ENCODE results near the gene PI3.

Gene PI3

DNA sequence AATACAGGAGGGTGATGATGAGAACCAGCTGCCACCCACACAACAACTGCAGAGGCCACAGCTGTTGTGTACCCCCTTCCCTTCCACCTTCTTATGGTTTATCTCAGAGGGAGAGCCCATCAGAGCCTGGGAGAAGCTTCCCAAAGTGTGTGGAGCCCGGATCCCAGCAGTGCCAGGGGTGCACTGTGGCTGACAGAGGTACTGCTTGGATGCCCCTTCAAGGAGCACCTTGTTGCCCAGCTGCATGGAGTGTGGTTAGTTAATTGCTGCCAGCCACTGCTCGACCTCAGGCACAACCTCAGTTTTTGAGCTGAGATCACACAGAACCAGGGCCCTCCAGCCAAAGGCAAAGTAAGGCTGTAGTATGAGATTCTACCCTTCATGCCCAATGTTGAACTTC, 13.0 kb downstream of the PI3 start:
- TF ChIP-seq TAF1 (IDR thresholded peaks at IDR 0.05; ENCODE audit: low read depth), result no peak
- no peak for TF ChIP-seq TEAD4 (IDR thresholded peaks at IDR 0.05)
- TF ChIP-seq CREB1 (IDR thresholded peaks at IDR 0.05; ENCODE audit: low read depth), result no peak
- TF ChIP-seq, protein P1, sequence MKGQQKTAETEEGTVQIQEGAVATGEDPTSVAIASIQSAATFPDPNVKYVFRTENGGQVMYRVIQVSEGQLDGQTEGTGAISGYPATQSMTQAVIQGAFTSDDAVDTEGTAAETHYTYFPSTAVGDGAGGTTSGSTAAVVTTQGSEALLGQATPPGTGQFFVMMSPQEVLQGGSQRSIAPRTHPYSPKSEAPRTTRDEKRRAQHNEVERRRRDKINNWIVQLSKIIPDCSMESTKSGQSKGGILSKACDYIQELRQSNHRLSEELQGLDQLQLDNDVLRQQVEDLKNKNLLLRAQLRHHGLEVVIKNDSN (IDR thresholded peaks at IDR 0.05), result no peak
- TF ChIP-seq, protein P2, sequence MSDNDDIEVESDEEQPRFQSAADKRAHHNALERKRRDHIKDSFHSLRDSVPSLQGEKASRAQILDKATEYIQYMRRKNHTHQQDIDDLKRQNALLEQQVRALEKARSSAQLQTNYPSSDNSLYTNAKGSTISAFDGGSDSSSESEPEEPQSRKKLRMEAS (IDR thresholded peaks at IDR 0.05), result no peak
- no peak for TF ChIP-seq RAD21 (IDR thresholded peaks at IDR 0.05; ENCODE audit: low read depth)
- no peak for TF ChIP-seq EGR1 (IDR thresholded peaks at IDR 0.05)
- no peak for TF ChIP-seq NFIC (IDR thresholded peaks at IDR 0.05)
- no peak for TF ChIP-seq ZBTB7A (IDR thresholded peaks at IDR 0.05; ENCODE audit: low read depth)
- TF ChIP-seq FOXM1 (IDR thresholded peaks at IDR 0.05; ENCODE audit: borderline replicate concordance, low read depth), result no peak
- TF ChIP-seq EP300 (IDR thresholded peaks at IDR 0.05; ENCODE audit: borderline replicate concordance), result no peak
- TF ChIP-seq CEBPB (IDR thresholded peaks at IDR 0.05), result no peak
- TF ChIP-seq YY1 (IDR thresholded peaks at IDR 0.05; ENCODE audit: low read depth), result no peak
- no peak for TF ChIP-seq TCF12 (IDR thresholded peaks at IDR 0.05; ENCODE audit: low read depth)
- TF ChIP-seq, protein P3, sequence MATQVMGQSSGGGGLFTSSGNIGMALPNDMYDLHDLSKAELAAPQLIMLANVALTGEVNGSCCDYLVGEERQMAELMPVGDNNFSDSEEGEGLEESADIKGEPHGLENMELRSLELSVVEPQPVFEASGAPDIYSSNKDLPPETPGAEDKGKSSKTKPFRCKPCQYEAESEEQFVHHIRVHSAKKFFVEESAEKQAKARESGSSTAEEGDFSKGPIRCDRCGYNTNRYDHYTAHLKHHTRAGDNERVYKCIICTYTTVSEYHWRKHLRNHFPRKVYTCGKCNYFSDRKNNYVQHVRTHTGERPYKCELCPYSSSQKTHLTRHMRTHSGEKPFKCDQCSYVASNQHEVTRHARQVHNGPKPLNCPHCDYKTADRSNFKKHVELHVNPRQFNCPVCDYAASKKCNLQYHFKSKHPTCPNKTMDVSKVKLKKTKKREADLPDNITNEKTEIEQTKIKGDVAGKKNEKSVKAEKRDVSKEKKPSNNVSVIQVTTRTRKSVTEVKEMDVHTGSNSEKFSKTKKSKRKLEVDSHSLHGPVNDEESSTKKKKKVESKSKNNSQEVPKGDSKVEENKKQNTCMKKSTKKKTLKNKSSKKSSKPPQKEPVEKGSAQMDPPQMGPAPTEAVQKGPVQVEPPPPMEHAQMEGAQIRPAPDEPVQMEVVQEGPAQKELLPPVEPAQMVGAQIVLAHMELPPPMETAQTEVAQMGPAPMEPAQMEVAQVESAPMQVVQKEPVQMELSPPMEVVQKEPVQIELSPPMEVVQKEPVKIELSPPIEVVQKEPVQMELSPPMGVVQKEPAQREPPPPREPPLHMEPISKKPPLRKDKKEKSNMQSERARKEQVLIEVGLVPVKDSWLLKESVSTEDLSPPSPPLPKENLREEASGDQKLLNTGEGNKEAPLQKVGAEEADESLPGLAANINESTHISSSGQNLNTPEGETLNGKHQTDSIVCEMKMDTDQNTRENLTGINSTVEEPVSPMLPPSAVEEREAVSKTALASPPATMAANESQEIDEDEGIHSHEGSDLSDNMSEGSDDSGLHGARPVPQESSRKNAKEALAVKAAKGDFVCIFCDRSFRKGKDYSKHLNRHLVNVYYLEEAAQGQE (IDR thresholded peaks at IDR 0.05; ENCODE audit: low read depth), result no peak

DNA sequence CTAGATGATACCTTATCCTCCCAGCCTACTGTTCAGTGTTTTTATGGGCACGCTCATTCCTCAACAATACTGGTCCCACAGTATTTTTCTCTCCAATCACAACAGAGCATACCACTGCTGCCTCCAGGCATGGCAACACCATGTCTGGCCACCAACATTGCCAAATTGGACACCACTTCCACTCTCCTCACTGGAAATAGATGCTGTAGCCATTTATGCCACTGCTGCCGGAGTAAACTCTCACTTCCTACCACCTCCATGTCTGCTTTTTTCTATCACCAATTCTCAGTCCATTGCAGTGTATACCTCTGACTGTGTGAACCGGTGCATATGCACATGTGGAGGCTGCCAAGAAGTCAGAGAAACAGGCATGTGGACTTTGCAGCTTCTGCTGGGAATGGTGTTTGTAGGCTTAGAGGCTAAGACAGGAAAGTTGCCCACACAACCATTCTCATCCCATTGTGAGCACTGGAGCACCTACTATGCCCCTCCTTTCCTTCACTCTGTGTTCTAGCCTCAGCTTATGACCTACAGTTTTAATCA, 14.4 kb downstream of the PI3 start:
- TF ChIP-seq, protein P3 (IDR thresholded peaks at IDR 0.05; ENCODE audit: low read depth), result no peak
- no peak for TF ChIP-seq TAF1 (IDR thresholded peaks at IDR 0.05; ENCODE audit: low read depth)
- TF ChIP-seq CREB1 (IDR thresholded peaks at IDR 0.05; ENCODE audit: low read depth), result no peak
- TF ChIP-seq YY1 (IDR thresholded peaks at IDR 0.05; ENCODE audit: low read depth), result no peak
- TF ChIP-seq FOXM1 (IDR thresholded peaks at IDR 0.05; ENCODE audit: borderline replicate concordance, low read depth), result no peak
- TF ChIP-seq EP300 (IDR thresholded peaks at IDR 0.05; ENCODE audit: borderline replicate concordance), result no peak
- no peak for TF ChIP-seq TEAD4 (IDR thresholded peaks at IDR 0.05)
- no peak for TF ChIP-seq ZBTB7A (IDR thresholded peaks at IDR 0.05; ENCODE audit: low read depth)
- TF ChIP-seq RAD21 (IDR thresholded peaks at IDR 0.05; ENCODE audit: low read depth), result no peak
- TF ChIP-seq CEBPB (IDR thresholded peaks at IDR 0.05), result no peak
- TF ChIP-seq TCF12 (IDR thresholded peaks at IDR 0.05; ENCODE audit: low read depth), result no peak
- TF ChIP-seq NFIC (IDR thresholded peaks at IDR 0.05), result no peak
- TF ChIP-seq, protein P2 (IDR thresholded peaks at IDR 0.05), result no peak

DNA sequence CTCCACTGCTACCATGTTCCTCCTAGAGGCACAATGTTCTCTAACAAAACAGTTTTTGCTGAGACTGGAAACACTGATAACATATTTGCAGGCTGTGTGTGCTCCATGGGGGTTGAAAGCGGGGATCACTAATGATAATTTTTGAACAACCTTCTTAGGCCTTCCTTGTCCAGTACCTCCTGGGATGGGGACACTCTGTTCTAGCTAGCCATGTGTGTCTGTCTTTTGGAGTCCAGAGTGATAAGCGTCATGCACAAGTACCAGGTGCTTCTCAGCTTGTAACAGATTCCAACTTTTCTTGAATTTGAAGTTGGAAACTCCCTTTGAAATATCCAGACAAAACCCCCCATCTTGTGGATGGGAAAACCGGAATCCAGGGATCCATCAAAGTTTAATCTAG, 15.2 kb downstream of the PI3 start:
- TF ChIP-seq FOXM1 (IDR thresholded peaks at IDR 0.05; ENCODE audit: borderline replicate concordance, low read depth) (no peak), TEAD4 (IDR thresholded peaks at IDR 0.05) (no peak), YY1 (IDR thresholded peaks at IDR 0.05; ENCODE audit: low read depth) (no peak), RAD21 (IDR thresholded peaks at IDR 0.05; ENCODE audit: low read depth) (no peak), TAF1 (IDR thresholded peaks at IDR 0.05; ENCODE audit: low read depth) (no peak), CREB1 (IDR thresholded peaks at IDR 0.05; ENCODE audit: low read depth) (no peak), TCF12 (IDR thresholded peaks at IDR 0.05; ENCODE audit: low read depth) (no peak), ZBTB7A (IDR thresholded peaks at IDR 0.05; ENCODE audit: low read depth) (no peak), CEBPB (IDR thresholded peaks at IDR 0.05) (no peak), NFIC (IDR thresholded peaks at IDR 0.05) (no peak), EP300 (IDR thresholded peaks at IDR 0.05; ENCODE audit: borderline replicate concordance) (no peak)
- TF ChIP-seq, protein P2 (IDR thresholded peaks at IDR 0.05), result no peak
- TF ChIP-seq, protein P1 (IDR thresholded peaks at IDR 0.05), result no peak
- TF ChIP-seq, protein P3 (IDR thresholded peaks at IDR 0.05; ENCODE audit: low read depth), result no peak

DNA sequence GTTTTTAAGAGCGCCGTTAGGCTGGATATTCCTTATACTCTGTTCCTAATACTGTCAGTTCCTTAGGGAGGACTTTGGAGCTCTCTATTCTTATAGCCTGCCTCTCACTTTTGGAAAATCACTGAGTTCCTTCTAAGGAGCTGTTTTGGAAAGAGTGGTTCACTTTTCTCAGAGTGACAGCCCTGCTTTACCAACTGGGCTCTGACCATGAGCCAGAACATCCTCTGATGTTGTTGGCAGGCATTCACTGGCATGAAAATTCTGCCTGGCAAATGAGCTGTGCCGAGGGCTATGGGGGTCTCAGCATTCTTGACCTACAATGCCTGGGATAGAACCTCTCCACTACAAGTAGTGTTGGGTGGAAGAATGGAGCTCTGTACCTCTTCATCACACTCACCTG, 17.2 kb downstream of the PI3 start:
- no peak for TF ChIP-seq RAD21 (IDR thresholded peaks at IDR 0.05; ENCODE audit: low read depth)
- no peak for TF ChIP-seq TAF1 (IDR thresholded peaks at IDR 0.05; ENCODE audit: low read depth)
- TF ChIP-seq, protein P1 (IDR thresholded peaks at IDR 0.05), result no peak
- TF ChIP-seq TEAD4 (IDR thresholded peaks at IDR 0.05), result no peak
- no peak for TF ChIP-seq TCF12 (IDR thresholded peaks at IDR 0.05; ENCODE audit: low read depth)
- TF ChIP-seq CREB1 (IDR thresholded peaks at IDR 0.05; ENCODE audit: low read depth), result no peak
- no peak for TF ChIP-seq FOXM1 (IDR thresholded peaks at IDR 0.05; ENCODE audit: borderline replicate concordance, low read depth)
